GM18511 (cell line): ENCODE results near the gene PRR5.

ENCODE experiments used
- ATAC-seq: cut with Tn5 transposase; IDR thresholded peaks from one replicate; pipeline ENCODE4 v1.9.1; 2021; ENCODE audit warnings: mild to moderate bottlenecking, moderate library complexity; ENCODE audit not compliant: unreplicated experiment

Gene PRR5

DNA sequence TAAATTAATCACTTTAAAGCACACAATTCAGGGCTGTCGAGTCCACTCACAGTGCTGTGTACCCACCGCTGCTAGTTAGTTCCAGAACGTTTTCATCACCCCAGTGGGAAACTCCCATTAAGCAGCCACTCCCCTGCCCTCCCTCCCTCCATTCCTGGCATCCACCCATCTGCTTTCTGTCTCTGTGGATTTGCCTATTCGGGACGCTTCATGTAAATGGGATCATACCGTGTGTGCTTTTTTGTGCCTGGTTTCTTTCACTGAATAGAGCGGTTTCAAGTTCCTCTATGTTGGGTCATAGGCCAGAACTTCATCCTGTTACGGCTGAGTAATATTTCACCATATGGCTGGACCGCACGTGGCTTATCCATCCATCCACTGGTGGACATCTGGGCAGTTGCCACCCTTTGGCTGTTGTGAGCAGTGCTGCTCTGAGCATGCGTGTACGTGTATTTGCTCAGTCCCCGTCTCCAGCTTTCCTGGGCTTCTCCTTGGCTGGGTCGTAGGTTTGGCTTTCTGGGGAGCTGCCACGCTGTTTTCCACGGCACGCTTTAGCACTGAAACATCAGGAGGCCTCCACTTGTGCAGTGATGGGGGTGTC, 80.5 kb downstream of the PRR5 start:
- ATAC-seq = no peak

GRCh38 chr22:44783091-44783490, 81.1 kb downstream of the PRR5 start:
- no peak for ATAC-seq

GRCh38 chr22:44783581-44783980, 81.6 kb downstream of the PRR5 start:
- no peak for ATAC-seq

DNA sequence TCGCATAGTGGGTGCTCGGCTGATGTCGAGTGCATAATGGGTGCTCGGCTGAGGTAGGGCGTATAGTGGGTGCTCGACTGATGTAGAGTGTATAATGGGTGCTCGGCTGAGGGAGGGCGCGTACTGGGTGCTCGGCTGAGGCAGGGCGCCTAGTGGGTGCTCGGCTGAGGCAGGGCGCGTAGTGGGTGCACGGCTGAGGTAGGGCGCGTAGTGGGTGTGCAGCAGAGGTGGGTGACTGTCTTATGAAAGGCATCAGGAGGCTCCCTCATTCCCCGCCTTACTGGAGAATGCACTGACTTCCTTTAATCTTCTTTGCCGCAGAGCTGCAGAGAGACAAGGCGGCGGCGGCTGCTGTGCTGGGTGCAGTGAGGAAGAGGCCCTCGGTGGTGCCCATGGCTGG, 84.1 kb downstream of the PRR5 start:
- ATAC-seq = no peak

DNA sequence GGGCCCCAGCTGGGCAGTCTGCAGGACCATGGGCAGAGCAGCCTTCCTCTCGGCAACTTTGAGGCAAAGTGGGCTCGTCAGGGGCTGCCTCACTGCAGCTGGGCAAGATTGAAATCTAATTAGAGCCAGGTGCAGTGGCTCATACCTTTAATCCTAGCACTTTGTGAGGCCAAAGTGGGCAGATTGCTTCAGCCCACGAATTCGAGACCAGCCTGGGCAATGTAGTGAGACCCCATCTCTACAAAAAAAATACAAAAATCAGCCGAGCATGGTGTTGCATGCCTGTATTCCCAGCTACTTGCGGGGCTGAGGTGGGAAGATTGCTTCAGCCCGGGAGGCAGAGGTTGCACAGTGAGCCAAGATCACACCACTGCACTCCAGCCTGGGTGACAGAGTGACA, 84.6 kb downstream of the PRR5 start:
- ATAC-seq = no peak
